Tibial nerve (tissue), 4 donors: ENCODE measurements around the gene SOD3. TPM values are rescaled to one million over a fixed set of nuclear protein-coding genes. Genes with fewer than 3 reads are reported as not detected.

Experiments used
- DNase-seq, 2 donors: peaks; one replicate each; pipeline ENCODE4 v3.0.0-alpha.2; 2019; ENCODE audit warnings: low spot score in 2 of 2
- H3K27ac ChIP-seq, 4 donors: fragments of 200-600 bp; sonication (generic) in 3 of 4; one replicate each; pipeline ENCODE4 v1.5.1; 2017 to 2019; ENCODE audit warnings: mild to moderate bottlenecking in 1 of 4
- H3K27me3 ChIP-seq, 2 donors: fragments of 200-600 bp; sonication (generic) in 1 of 2; one replicate each; pipeline versions ENCODE4 v1.5.1 to v1.6.0; 2017 to 2019
- H3K36me3 ChIP-seq, 3 donors: fragments of 200-600 bp; sonication (generic); one replicate each; pipeline ENCODE4 v1.5.1; 2018 to 2019
- H3K4me1 ChIP-seq, 4 donors: fragments of 200-600 bp; sonication (generic) in 3 of 4; one replicate each; pipeline ENCODE4 v1.5.1; 2017 to 2019
- H3K4me3 ChIP-seq, 4 donors: fragments of 200-600 bp; sonication (generic) in 3 of 4; one replicate each; pipeline ENCODE4 v1.5.1; 2017 to 2019; ENCODE audit warnings: mild to moderate bottlenecking in 1 of 4, moderate library complexity in 1 of 4
- H3K9me3 ChIP-seq, 4 donors: fragments of 200-600 bp; sonication (generic) in 3 of 4; one replicate each; pipeline ENCODE4 v1.5.1; 2017 to 2019
- CTCF ChIP-seq, 5 experiments: fragments of 200-600 bp in 3 of 5; fragments of 450-650 bp in 2 of 5; sonication (generic) in 3 of 5; IDR thresholded peaks; one replicate each; pipeline ENCODE4 v1.5.1; 2016 to 2019; ENCODE audit warnings: antibody characterized with exemption in 5 of 5, mild to moderate bottlenecking in 3 of 5, moderate library complexity in 2 of 5
- EP300 ChIP-seq, 2 donors: sonication (generic); formaldehyde crosslinking; IDR thresholded peaks; one replicate each; pipeline ENCODE4 v1.6.1; 2017; ENCODE audit warnings: antibody characterized with exemption in 2 of 2, mild to moderate bottlenecking in 1 of 2
- POLR2A ChIP-seq, 2 donors: fragments of 450-650 bp; IDR thresholded peaks; one replicate each; pipeline ENCODE4 v1.6.1; 2017; ENCODE audit warnings: antibody characterized with exemption in 2 of 2, mild to moderate bottlenecking in 2 of 2, moderate library complexity in 2 of 2
- WGBS, 2 donors: methylation state at CpG; one replicate each; pipeline ENCODE4 v1.1.5; 2018; 5-methylcytosine and 5-hydroxymethylcytosine counted together
- total RNA-seq, 4 donors: library from RNA; depleted of rRNA; stranded (reverse); fragments of >200 nt; gene quantifications; one replicate each; pipeline ENCODE4 v1.1.0, GENCODE V29; 2016

SOD3 gene
- total RNA-seq, 4 donors from 2014 or later, result 208 to 359 (median 326) TPM

GRCh38 chr4:24807611-24808010 lies 12.2 kb downstream of the SOD3 start:
- H3K27ac ChIP-seq, result no peak overlapping the region
- TF ChIP-seq CTCF (IDR thresholded peaks at IDR 0.05) (no peak), POLR2A (IDR thresholded peaks at IDR 0.05) (no peak), EP300 (IDR thresholded peaks at IDR 0.05) (no peak)
- no peaks in the 10 kb centered on the region for H3K27me3 ChIP-seq
- no peak overlapping the region for H3K4me3 ChIP-seq
- H3K9me3 ChIP-seq, result no peaks in the 10 kb centered on the region
- peaks cover 3 to 56% (median 5%) of the 10 kb centered on the region in 3 donors for H3K36me3 ChIP-seq
- WGBS, 2 donors, result 64 to 71% methylated on average over 5 of the region's 5 CpGs
- H3K4me1 ChIP-seq, result no peaks in the 10 kb centered on the region
- no peak for DNase-seq

- TF ChIP-seq CTCF (IDR thresholded peaks at IDR 0.05) (no peak), EP300 (IDR thresholded peaks at IDR 0.05) (no peak), POLR2A (IDR thresholded peaks at IDR 0.05) (no peak)
- no peak for DNase-seq
- H3K4me3 ChIP-seq, result no peak overlapping the region
- no peaks in the 10 kb centered on the region for H3K4me1 ChIP-seq
- H3K27me3 ChIP-seq, result no peaks in the 10 kb centered on the region
- 84 to 87% methylated on average over 14 of the region's 14 CpGs for whole genome bisulfite sequencing, 2 donors
- no peaks in the 10 kb centered on the region for H3K9me3 ChIP-seq
- no peak overlapping the region for H3K27ac ChIP-seq
- H3K36me3 ChIP-seq, result peaks cover 3 to 62% (median 5%) of the 10 kb centered on the region in 3 donors
Measured at GRCh38 chr4:24808261-24808660, 12.9 kb downstream of the SOD3 start.

DNA sequence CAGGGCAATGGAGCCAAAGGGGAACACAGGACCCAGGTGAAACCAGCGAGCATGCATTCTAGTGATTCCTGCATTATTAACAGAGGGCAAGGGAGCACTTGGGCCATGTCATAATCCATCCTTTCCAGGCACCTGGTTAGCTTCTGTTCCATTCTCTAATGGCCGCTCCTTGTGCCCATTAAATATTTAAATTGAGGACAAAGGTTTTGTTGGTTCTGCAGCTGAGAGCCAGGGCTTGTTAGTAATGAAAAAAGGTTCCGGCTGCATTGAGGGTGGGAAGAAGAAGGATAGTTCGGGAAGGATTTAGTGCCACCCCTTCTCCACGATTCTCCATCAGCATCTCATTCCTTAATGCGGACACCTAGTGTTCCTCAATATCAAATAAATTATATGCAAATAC lies 13.6 kb downstream of the SOD3 start:
- Histone ChIP-seq H3K9me3 (no peaks in the 10 kb centered on the region), H3K27me3 (no peaks in the 10 kb centered on the region), H3K27ac (no peak overlapping the region), H3K36me3 (peaks cover 3 to 69% (median 5%) of the 10 kb centered on the region in 3 donors), H3K4me1 (no peaks in the 10 kb centered on the region), H3K4me3 (no peak overlapping the region)
- 95 to 97% methylated on average over 6 of the region's 6 CpGs for WGBS, 2 donors
- TF ChIP-seq POLR2A (IDR thresholded peaks at IDR 0.05), result no peak
- TF ChIP-seq EP300 (IDR thresholded peaks at IDR 0.05), result no peak
- no peak for TF ChIP-seq CTCF (IDR thresholded peaks at IDR 0.05)
- no peak for DNase-seq

DNA sequence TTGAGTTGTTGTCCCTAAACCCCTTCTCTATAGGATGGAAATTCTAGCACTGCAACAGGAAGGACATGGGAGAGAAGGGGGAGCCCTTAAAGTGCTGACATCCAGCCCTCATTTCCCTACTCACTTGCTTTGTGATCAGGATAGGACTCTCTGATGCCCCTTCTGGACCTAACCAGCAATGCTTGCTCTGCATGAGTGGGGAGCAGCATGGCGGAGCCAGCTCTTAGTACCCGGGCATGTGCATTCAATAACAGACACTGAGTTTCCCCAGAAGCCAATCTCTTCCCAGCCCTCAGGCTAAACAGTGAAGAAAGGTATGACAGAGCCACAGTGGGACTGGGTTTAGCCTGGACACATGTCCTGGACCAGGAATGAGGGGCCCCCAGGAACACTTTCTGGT lies 14.0 kb downstream of the SOD3 start:
- DNase-seq, result no peak
- 85 to 86% methylated on average over 2 of the region's 2 CpGs for WGBS, 2 donors
- H3K4me3 ChIP-seq, result no peak overlapping the region
- H3K27ac ChIP-seq, result no peak overlapping the region
- H3K9me3 ChIP-seq, result no peaks in the 10 kb centered on the region
- TF ChIP-seq POLR2A (IDR thresholded peaks at IDR 0.05) (no peak), CTCF (IDR thresholded peaks at IDR 0.05) (no peak), EP300 (IDR thresholded peaks at IDR 0.05) (no peak)
- H3K27me3 ChIP-seq, result no peaks in the 10 kb centered on the region
- H3K4me1 ChIP-seq, result no peaks in the 10 kb centered on the region
- peaks cover 3 to 74% (median 5%) of the 10 kb centered on the region in 3 donors for H3K36me3 ChIP-seq

DNA sequence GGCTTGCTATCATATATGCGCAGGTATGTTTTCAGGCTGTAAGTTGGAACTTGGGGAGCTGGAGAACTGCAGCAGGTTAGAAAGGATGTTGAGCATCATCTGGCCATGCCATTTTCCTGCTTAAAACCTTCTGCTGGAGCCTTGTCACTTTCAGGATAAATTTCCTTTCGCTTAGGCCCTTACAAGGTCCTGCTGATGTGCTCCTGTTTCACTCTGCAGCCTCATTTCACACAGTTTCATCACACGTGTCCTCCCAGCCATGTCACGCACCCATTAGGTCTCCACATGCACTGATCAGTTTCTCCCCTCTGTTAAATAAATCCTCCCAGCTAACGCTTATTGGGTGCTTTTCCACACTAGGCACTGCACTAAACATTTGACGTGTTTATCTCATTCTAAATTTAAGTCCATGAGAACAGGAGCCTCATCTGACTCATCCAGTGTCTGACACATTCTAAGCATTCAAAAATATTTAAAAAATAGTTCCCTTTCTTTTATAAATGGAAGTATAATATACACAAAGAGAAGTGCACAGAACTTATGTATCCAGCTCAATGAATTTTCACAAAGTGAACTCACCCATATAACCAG lies 14.5 kb downstream of the SOD3 start:
- Histone ChIP-seq H3K27me3 (no peaks in the 10 kb centered on the region), H3K4me1 (no peaks in the 10 kb centered on the region), H3K9me3 (no peaks in the 10 kb centered on the region), H3K4me3 (no peak overlapping the region), H3K36me3 (peaks cover 3 to 78% (median 5%) of the 10 kb centered on the region in 3 donors), H3K27ac (no peak overlapping the region)
- DNase-seq, result no peak
- 91 to 94% methylated on average over 6 of the region's 6 CpGs for WGBS, 2 donors
- no peak for TF ChIP-seq POLR2A (IDR thresholded peaks at IDR 0.05)
- TF ChIP-seq CTCF (IDR thresholded peaks at IDR 0.05), result no peak
- TF ChIP-seq EP300 (IDR thresholded peaks at IDR 0.05), result no peak
